ENCODE measurements around the gene RNU7-1.

The RNU7-1 gene

GRCh38 chr12:6938353-6939190 lies 5.0 kb upstream of the RNU7-1 start:
- no peak for DNase-seq

GRCh38 chr12:6939191-6939540 lies 4.5 kb upstream of the RNU7-1 start:
- no peak for DNase-seq

GRCh38 chr12:6941267-6941666 lies 2.3 kb upstream of the RNU7-1 start:
- no peak for DNase-seq

DNA sequence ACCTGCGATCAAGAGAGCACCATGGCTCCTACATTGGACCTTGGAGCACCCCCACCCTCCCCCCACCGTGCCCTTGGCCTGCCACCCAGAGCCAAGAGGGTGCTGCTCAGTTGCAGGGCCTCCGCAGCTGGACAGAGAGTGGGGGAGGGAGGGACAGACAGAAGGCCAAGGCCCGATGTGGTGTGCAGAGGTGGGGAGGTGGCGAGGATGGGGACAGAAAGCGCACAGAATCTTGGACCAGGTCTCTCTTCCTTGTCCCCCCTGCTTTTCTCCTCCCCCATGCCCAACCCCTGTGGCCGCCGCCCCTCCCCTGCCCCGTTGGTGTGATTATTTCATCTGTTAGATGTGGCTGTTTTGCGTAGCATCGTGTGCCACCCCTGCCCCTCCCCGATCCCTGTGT lies 1.8 kb upstream of the RNU7-1 start:
- no peak for DNase-seq

- DNase-seq, result no peak
Observed at GRCh38 chr12:6942331-6942665, 1.3 kb upstream of the RNU7-1 start.

DNA sequence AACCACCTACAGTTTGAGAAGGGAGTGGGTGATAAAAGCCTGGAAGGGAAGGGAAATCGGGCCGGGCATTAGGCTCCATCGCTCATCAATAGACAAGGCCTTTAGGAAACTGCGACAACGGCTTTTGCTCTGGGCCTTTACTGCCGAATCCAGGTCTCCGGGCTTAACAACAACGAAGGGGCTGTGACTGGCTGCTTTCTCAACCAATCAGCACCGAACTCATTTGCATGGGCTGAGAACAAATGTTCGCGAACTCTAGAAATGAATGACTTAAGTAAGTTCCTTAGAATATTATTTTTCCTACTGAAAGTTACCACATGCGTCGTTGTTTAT lies 261 bp upstream of the RNU7-1 start:
- peak; percentile 98 for DNase-seq

GRCh38 chr12:6944381-6945186 lies 968 bp downstream of the RNU7-1 start:
- peak; percentile 95 for DNase-seq

DNA sequence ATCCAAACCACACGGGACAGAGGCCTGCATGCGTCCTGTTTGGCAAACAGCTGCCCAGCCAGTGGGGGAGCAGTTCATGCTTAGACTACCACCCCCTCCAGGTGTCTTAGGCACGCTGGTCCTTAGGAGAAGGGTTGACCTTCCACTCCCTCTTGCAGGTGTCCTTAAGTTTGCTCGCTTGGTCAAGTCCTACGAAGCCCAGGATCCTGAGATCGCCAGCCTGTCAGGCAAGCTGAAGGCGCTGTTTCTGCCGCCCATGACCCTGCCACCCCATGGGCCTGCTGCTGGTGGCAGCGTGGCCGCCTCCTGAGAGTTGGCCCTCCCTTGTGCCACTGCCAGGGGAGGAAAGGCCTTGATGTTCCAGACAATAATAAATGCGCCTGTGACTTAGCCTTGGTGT lies 2.0 kb downstream of the RNU7-1 start:
- no peak for DNase-seq

- peak; percentile 25 for DNase-seq
Observed at GRCh38 chr12:6946033-6946919, 2.7 kb downstream of the RNU7-1 start.

GRCh38 chr12:6946920-6947374 lies 3.3 kb downstream of the RNU7-1 start:
- DNase-seq, result no peak

DNA sequence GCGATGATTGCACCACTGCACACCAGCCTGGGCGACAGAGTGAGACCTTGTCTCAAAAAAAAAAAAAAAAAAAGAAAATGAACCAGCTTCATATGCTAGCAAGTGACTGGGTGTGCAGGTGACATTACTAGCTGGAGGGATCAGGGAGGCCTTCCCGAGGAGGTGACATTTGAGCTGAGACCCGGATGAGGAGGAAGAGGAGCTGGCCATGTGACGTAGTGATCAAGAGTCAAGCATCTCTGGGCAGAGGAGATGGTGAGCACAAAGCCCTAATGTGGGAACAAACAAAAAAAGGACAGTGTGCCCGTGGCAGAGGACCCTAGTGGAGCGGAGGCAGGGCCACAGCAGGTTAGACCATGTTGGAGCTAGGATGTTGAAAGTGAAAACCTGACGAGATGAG lies 4.0 kb downstream of the RNU7-1 start:
- no peak for DNase-seq

- DNase-seq, result no peak
Observed at GRCh38 chr12:6948873-6949594, 5.4 kb downstream of the RNU7-1 start.

DNA sequence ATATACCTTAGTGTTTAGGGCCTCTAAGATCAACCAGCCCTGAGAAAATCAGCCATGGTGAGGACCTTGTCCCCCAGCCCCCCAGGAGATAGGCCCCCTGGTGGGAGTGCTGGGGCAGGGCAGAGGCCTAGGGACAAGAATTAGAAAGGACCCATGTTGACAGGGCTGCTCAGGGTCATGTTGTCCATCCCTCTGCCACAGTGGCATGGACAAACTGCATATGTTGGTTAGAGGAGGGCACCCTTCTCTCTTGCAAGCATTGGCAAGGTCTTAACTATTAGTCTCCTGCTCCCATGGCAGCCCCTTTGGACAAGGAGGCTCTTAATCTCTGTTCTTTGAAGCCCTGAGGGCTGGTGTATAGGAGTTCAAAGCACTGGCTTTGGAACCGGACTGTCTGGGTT lies 6.8 kb downstream of the RNU7-1 start:
- DNase-seq, result no peak

DNA sequence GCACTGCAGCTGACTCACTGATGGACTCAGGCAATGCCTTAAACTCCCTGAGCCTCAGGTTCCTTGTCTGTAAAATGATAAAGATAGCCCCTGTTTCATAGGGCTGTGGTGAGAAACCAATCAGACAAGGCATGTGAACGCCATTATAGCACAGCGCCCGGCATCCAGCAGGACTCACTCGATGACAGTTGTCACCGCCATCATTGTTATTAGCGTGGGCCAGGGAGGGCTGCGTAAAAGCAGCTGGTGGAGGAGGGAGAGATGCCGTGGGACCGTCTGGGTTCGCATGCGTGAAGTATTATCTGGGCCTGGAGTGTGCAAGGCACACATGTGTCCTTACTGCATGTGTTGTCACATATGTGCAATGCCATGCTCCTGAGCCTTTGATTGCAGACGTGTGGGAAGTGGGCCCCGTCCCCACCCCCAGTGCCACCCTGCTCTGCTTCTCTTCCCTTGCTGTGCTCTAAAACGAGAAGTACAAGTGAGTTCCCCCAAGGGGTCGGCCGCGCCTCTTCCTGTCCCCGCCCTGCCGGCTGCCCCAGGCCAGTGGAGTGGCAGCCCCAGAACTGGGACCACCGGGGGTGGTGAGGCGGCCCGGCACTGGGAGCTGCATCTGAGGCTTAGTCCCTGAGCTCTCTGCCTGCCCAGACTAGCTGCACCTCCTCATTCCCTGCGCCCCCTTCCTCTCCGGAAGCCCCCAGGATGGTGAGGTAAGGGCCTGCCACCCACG lies 7.4 kb downstream of the RNU7-1 start, which contains the start of gene PTPN6:
PTPN6 (plus strand) TSS at position 546 of the 730 bp plus-strand sequence; CDS start at position 703, 157 bp downstream.
- no peak for DNase-seq

DNA sequence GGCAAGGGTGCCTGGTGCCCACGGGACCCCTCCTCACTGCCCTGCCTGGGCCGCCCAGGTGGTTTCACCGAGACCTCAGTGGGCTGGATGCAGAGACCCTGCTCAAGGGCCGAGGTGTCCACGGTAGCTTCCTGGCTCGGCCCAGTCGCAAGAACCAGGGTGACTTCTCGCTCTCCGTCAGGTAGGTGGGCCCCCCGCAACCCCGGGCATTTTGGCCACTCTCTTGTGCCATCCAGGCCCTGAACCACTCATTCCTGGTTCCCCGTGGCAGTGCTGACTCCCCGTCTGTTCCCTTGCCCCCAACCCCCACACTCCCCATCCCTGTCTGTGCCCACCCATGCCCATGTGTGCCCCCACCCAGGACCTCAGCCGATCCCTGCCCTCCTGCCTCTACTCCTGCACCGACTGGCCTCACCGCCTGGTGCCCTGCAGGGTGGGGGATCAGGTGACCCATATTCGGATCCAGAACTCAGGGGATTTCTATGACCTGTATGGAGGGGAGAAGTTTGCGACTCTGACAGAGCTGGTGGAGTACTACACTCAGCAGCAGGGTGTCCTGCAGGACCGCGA lies 8.0 kb downstream of the RNU7-1 start:
- no peak for DNase-seq

DNA sequence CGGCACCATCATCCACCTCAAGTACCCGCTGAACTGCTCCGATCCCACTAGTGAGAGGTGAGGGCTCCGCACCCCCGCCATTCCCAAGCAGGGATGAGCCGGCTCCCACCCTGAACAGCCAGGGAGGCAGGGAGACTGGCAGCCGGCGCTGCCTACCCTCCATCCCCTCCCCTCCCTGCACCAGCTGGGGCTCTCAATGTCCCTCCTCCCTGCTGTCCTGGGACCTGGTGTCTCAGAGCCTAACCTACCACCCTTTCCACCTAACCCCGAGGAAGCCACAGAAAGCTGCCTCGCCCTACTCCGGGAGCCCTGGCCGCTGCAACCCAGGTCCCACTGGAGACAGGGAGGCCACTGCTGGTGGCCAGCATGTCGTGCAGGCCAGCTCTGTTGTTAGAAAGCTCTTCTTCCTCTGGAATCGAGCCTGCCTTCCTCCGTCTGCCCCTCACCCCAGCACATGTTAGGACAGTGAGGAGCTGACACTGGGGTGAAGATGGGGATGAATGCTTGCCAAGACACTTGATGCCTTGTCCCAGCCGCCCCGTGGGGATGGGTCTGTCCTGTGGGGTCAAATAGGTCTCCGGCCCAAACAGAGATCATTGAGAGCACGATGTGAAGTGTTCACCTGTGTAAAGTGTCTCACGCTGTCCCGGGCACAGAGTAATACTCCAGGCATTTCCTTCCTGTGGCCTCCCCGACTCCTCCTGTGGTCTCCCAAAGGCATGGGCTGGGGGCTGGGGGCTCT lies 8.7 kb downstream of the RNU7-1 start:
- no peak for DNase-seq

DNA sequence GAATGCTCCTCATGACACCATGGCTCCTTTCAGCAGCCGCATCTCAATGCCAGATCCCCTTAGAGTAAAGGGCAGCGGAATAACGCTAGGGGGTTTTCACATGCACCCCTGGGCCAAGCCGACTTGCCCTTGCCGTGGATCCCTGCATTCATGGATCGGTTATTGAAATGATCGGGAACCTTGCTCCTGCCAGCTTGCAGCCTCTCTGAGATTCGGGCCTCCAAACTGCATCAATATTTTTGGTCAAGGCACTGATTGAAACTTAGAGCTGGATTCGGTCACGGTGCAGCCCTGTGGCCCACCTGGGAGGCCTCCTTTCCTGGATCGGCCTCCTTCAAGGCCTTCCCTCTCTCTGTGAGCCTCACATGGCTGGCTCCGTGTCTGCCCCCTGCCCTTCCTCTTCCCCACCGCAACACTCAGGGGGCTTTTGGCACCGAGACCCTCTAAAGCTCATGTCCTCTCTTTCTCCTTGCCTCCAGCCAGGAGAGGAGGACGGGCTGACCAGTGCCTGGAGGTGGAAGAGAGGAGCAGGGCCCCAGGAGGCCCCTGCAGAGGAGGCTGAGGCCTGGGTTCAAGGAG lies 9.3 kb downstream of the RNU7-1 start:
- DNase-seq, result no peak

GRCh38 chr12:6953442-6954315 lies 10.1 kb downstream of the RNU7-1 start:
- no peak for DNase-seq
